OCI-LY3 (cell line): ENCODE measurements around the gene CNNM2.

Experiments
- EZH2phosphoT487 ChIP-seq: fragments of 200-600 bp; shearing (Covaris generic); IDR thresholded peaks from 2 replicates; pipeline ENCODE4 v1.6.1; 2018; ENCODE audit warnings: antibody characterized with exemption, mixed run types, low read depth
- TF ChIP-seq, protein P1 (sequence below): fragments of 200-600, 300-600 bp; sonication (generic); IDR thresholded peaks from 2 replicates; pipeline ENCODE4 v1.5.1; 2014; ENCODE audit warnings: antibody characterized with exemption, low read length, low read depth

DNA sequence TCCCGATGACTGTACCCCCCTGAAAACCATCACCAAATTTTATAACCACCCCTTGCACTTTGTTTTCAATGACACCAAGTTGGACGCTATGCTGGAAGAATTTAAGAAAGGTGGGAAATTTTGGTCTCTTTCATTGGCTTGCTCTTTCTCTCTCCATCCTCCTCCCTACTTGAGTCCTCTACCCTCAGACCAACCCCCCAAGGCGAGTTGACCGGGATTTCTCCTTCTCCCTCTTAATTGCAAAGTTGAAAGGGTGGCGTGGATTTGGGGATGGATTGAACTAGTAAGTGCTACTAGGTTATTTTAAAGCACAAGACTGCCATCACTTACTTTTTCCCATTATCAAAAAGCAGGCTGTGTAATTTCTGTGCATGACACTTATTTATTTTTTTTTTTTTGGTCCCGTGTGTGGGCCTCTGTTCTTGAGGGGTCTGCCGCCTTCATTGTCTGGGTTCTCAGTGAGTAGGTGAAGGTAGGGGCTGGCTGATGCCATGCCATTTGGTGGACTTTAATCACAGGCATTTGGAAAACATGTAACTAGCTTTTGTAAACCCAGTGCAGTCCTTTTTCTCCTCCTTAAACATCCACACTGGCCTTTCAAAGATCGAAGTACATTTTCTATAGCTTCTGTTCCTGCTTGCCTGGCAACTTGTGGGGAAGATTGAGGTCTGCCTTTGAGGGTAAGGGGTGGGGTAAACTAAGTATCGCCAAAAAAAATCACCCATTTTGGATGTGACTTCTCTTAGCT, 2.1 kb downstream of the CNNM2 start:
- TF ChIP-seq, protein P1, sequence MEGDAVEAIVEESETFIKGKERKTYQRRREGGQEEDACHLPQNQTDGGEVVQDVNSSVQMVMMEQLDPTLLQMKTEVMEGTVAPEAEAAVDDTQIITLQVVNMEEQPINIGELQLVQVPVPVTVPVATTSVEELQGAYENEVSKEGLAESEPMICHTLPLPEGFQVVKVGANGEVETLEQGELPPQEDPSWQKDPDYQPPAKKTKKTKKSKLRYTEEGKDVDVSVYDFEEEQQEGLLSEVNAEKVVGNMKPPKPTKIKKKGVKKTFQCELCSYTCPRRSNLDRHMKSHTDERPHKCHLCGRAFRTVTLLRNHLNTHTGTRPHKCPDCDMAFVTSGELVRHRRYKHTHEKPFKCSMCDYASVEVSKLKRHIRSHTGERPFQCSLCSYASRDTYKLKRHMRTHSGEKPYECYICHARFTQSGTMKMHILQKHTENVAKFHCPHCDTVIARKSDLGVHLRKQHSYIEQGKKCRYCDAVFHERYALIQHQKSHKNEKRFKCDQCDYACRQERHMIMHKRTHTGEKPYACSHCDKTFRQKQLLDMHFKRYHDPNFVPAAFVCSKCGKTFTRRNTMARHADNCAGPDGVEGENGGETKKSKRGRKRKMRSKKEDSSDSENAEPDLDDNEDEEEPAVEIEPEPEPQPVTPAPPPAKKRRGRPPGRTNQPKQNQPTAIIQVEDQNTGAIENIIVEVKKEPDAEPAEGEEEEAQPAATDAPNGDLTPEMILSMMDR: no peak
- TF ChIP-seq EZH2phosphoT487: no peak
